ENCODE results near the gene STARD5. TPM values are rescaled to one million over a fixed set of nuclear protein-coding genes. Genes with fewer than 3 reads are reported as not detected.

Gene STARD5
- total and polyA plus RNA-seq, 2 of the 4 experiments (the other 2 are of a cell fraction), result 5.0 to 22.8 TPM

- POLR2A ChIA-PET (ENCODE audit: unreplicated experiment), result no interaction called here
- ATAC-seq (ENCODE audit: low read depth), result no peak
- Histone ChIP-seq H3K4ac (ENCODE audit: low read depth, low read length) (no peak overlapping the region), H2AFZ (replicated peaks; ENCODE audit: low read length, poor library complexity) (no peak overlapping the region), H2BK120ac (ENCODE audit: low read depth, low read length) (no peak overlapping the region), H4K8ac (ENCODE audit: low read depth in 2 of 2, low read length in 2 of 2) (no peak overlapping the region), H2AK5ac (ENCODE audit: low read depth, low read length) (no peak overlapping the region), H2BK20ac (ENCODE audit: low read depth, low read length) (no peak overlapping the region), H3K56ac (ENCODE audit: extremely low read depth, insufficient read depth, low read length) (no peak overlapping the region), H3K23ac (ENCODE audit: low read depth, low read length) (no peak overlapping the region), H3K4me3 (ENCODE audit: insufficient read depth, low read depth, low read length) (no peak overlapping the region), H3K27me3 (ENCODE audit: control insufficient read depth, insufficient read depth, low read length) (no peaks in the 10 kb centered on the region), H3K4me1 (ENCODE audit: control insufficient read depth, insufficient read depth, low read length) (no peaks in the 10 kb centered on the region), H3K27ac (ENCODE audit: insufficient read depth, low read length) (no peak overlapping the region), H3K9ac (ENCODE audit: low read depth, low read length) (no peak overlapping the region), H3K9me3 (ENCODE audit: control insufficient read depth, insufficient read depth, low read length) (no peaks in the 10 kb centered on the region; the same call in 1 of the 2 replicates), H3K79me1 (ENCODE audit: low read depth in 1 of 2, low read length in 2 of 2) (no peaks in the 10 kb centered on the region), H3K4me2 (ENCODE audit: low read depth, low read length) (no peak overlapping the region), H3K9me1 (ENCODE audit: insufficient read depth, low read length) (0 out of 2 replicates have a peak, but pooled peaks cover 2% of the 10 kb centered on the region), H4K5ac (ENCODE audit: low read depth, low read length) (no peak overlapping the region), H3K36me3 (ENCODE audit: control insufficient read depth, insufficient read depth, low read length) (no peaks in the 10 kb centered on the region), H2BK15ac (ENCODE audit: low read depth, low read length) (no peak overlapping the region), H4K20me1 (ENCODE audit: insufficient read depth, low read length) (no peaks in the 10 kb centered on the region), H2BK5ac (ENCODE audit: low read depth, low read length, poor library complexity, severe bottlenecking) (no peak overlapping the region), H3K18ac (ENCODE audit: low read depth, low read length) (no peak overlapping the region), H3K14ac (replicated peaks; ENCODE audit: low read depth, low read length) (no peak overlapping the region), H4K91ac (ENCODE audit: insufficient read depth, low read depth, low read length) (no peak overlapping the region), H2AK9ac (replicated peaks; ENCODE audit: low read depth, low read length, poor library complexity) (no peak overlapping the region)
- WGBS, 2 experiments (ENCODE audit: extremely low coverage in 2 of 2, insufficient read length in 1 of 2), result no CpG with 5 or more reads among the region's 7 CpGs
- in situ Hi-C loops (cut with MboI; ENCODE audit: low sequenced_read_pairs) (no loop called here), dilution Hi-C loops (cut with HindIII; ENCODE audit: low sequenced_read_pairs, unreplicated experiment) (no loop called here), intact Hi-C loops (cut with micrococcal nuclease) (loop anchor here (5.0 kb wide), 1 partner anchor 210 kb away; no protein-coding TSS in a partner anchor)
- CTCF ChIA-PET, result no interaction called here
- no peak for DNase-seq
- TF ChIP-seq CTCF (conservative IDR thresholded peaks at IDR 0.05; ENCODE audit: low read depth, low read length) (no peak), POLR2A (IDR thresholded peaks at IDR 0.05; ENCODE audit: low read depth, low read length) (no peak), USF2 (IDR thresholded peaks at IDR 0.05; ENCODE audit: low read depth, low read length) (no peak), SMC3 (IDR thresholded peaks at IDR 0.05; ENCODE audit: low read depth, low read length) (no peak)
- no TSS peak for BruUV-seq (replicated peaks)
Observed at GRCh38 chr15:81361891-81362290, 38.0 kb upstream of the STARD5 start.

All from IMR-90 (cell line).